Naive B cell (primary cell): Measurements from ENCODE around the gene ZSWIM5. TPM values are rescaled to one million over a fixed set of nuclear protein-coding genes. Genes with fewer than 3 reads are reported as not detected.

Source experiments
- ATAC-seq, 2 donors: fragments of 150-1000 bp; cut with Tn5 transposase; 2 replicates each; pipeline ENCODE4 v1.10.0; 2021; ENCODE audit warnings: low read depth in 2 of 2, mild to moderate bottlenecking in 2 of 2, moderate library complexity in 2 of 2
- DNase-seq: peaks from one replicate; pipeline ENCODE4 v3.0.0; 2022
- H3K27ac Mint-ChIP-seq, 6 donors: one replicate each; pipeline ENCODE4 v1.8.0; 2020 to 2022; ENCODE audit warnings: mild to moderate bottlenecking in 6 of 6, mixed read lengths in 6 of 6, moderate library complexity in 5 of 6, inconsistent platforms in 2 of 6
- H3K27me3 Mint-ChIP-seq, 3 donors: one replicate each; pipeline ENCODE4 v1.8.0; 2021 to 2022; ENCODE audit warnings: mixed read lengths in 3 of 3, mild to moderate bottlenecking in 1 of 3
- H3K36me3 Mint-ChIP-seq, 2 donors: one replicate each; pipeline ENCODE4 v1.8.0; 2020 to 2022; ENCODE audit warnings: mixed read lengths in 2 of 2, inconsistent platforms in 1 of 2, mild to moderate bottlenecking in 1 of 2
- H3K4me1 Mint-ChIP-seq, 3 donors: one replicate each; pipeline ENCODE4 v1.8.0; 2020 to 2022; ENCODE audit warnings: mixed read lengths in 3 of 3, inconsistent platforms in 1 of 3, mild to moderate bottlenecking in 1 of 3, moderate library complexity in 1 of 3
- H3K4me3 Mint-ChIP-seq, 8 donors: one replicate each; pipeline ENCODE4 v1.8.0; 2020 to 2022; ENCODE audit warnings: mild to moderate bottlenecking in 8 of 8, mixed read lengths in 8 of 8, moderate library complexity in 8 of 8, inconsistent platforms in 2 of 8
- H3K9me3 Mint-ChIP-seq, 7 donors: one replicate each; pipeline ENCODE4 v1.8.0; 2020 to 2022; ENCODE audit warnings: mixed read lengths in 7 of 7, mild to moderate bottlenecking in 5 of 7, inconsistent platforms in 2 of 7, moderate library complexity in 1 of 7
- polyA plus RNA-seq, 6 donors: library from polyadenylated mRNA; unstranded; fragments of 300-500 nt; fragmentation: Illumina TruSeq; gene quantifications; one replicate each; pipeline ENCODE4 v1.2.3, GENCODE V29; 2021; ENCODE audit warnings: low read depth in 6 of 6

Gene ZSWIM5
- polyA plus RNA-seq, 6 donors from 2014 or later = 0.07 to 0.11 TPM; not detected in 4

DNA sequence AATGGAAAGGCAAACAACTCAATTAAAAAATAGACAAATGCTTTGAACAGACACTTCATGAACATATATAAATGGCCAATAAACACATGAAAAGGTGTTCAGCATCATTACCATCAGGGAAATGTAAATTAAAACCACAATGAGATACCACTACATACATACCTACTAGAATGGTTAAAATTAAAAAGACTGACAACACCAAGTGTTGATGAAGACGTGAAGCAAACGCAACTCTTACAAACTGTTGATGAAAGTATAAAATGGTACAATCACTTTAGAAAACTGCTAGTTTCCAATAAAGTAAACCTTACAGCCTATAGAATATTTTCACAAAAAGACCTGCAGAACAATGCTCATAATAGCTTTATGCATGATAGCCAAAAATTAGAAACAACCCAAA, 230.2 kb downstream of the ZSWIM5 start:
- H3K27ac Mint-ChIP-seq = no peak overlapping the region
- no peak overlapping the region for H3K4me3 Mint-ChIP-seq
- ATAC-seq (no peak), DNase-seq (no peak)
- H3K36me3 Mint-ChIP-seq = peaks cover 25 to 38% of the 10 kb centered on the region in 2 donors
- peaks cover 10 to 25% (median 12%) of the 10 kb centered on the region in 3 donors for H3K4me1 Mint-ChIP-seq
- H3K27me3 Mint-ChIP-seq = no peaks in the 10 kb centered on the region
- H3K9me3 Mint-ChIP-seq = peaks cover 0 to 9% (median 4%) of the 10 kb centered on the region in 7 donors

GRCh38 chr1:44973645-44974044, 232.8 kb downstream of the ZSWIM5 start:
- peaks cover 7 to 21% (median 12%) of the 10 kb centered on the region in 3 donors for H3K4me1 Mint-ChIP-seq
- no peaks in the 10 kb centered on the region for H3K27me3 Mint-ChIP-seq
- peak overlapping the region in 5 of 6 donors; percentile 8 to 76 (median 35) for H3K27ac Mint-ChIP-seq
- peaks cover 25 to 39% of the 10 kb centered on the region in 2 donors for H3K36me3 Mint-ChIP-seq
- peak; percentile 80 to 84 for ATAC-seq
- DNase-seq = no peak
- peaks cover 0 to 9% (median 4%) of the 10 kb centered on the region in 7 donors for H3K9me3 Mint-ChIP-seq
- peak overlapping the region in 2 of 8 donors; percentile 3 to 75 for H3K4me3 Mint-ChIP-seq

DNA sequence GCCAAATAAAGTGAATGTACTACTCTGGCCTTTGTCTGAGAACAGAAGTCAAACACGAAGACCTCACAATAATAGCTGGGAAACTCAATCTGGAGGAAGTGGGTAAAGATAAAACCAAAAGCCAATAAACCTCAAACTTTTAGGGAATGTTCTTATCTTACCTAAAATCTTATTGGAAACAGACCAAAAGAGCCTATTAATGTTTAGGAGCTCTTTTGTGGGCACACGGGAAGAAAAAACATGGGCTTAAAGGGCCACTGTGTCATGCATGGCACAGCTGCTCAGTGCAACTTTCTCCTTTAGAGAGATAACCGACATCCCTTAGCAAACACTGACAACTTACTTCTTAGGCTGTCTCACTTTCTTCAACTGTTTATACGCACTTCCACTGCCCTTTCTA, 236.1 kb downstream of the ZSWIM5 start:
- Mint-ChIP-seq H3K4me1 (peaks cover 7 to 21% (median 12%) of the 10 kb centered on the region in 3 donors), H3K27me3 (no peaks in the 10 kb centered on the region), H3K36me3 (peaks cover 7 to 13% of the 10 kb centered on the region in 2 donors), H3K4me3 (no peak overlapping the region), H3K9me3 (no peaks in the 10 kb centered on the region), H3K27ac (no peak overlapping the region)
- no peak for DNase-seq
- no peak for ATAC-seq

Other genes starting within 250 kb of the ZSWIM5 start
- 10 to 100 TPM; 15.1 to 23.5 (median 18.1) TPM for gene EIF2B3, start 220.0 kb downstream of the ZSWIM5 start, polyA plus RNA-seq
- gene HECTD3, start 195.3 kb downstream of the ZSWIM5 start, polyA plus RNA-seq = 10 to 100 TPM in 5 of 6 donors, 1 to 10 TPM in 1; 9.1 to 31.6 (median 16.1) TPM
- gene UROD, start 194.4 kb downstream of the ZSWIM5 start, polyA plus RNA-seq = 10 to 100 TPM; 59.9 to 95.9 (median 77.4) TPM
- under 1 TPM in 5 of 6 donors, not detected in 1; 0.31 to 0.86 (median 0.74) TPM for gene HPDL, start 120.3 kb upstream of the ZSWIM5 start, polyA plus RNA-seq
- 10 to 100 TPM; 15.5 to 27.8 (median 20.3) TPM for gene TOE1, start 133.6 kb upstream of the ZSWIM5 start, polyA plus RNA-seq
- gene MUTYH, start 133.8 kb upstream of the ZSWIM5 start, polyA plus RNA-seq = 10 to 100 TPM; 10.4 to 25.3 (median 18.7) TPM